ENCODE results near the gene IER5.

DNA sequence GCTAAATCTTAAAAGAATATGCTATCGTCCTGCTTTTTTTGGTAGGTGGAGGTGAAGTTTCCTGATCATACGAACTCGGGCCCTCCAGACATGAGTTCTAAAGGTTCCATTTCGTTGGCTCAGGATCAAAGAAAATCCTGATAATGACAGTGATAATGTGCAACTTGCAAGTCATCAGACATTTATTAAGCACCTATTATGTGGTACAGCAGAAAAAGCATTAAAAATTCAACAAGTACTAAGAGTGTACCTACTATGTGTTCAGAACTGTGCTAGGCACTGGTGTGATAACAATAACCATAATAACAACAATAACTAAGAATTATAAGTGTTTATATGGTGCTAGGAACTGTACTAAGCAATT, 3.9 kb upstream of the IER5 start:
- TF ChIP-seq POLR2AphosphoS5 (IDR thresholded peaks at IDR 0.05) (no peak), POLR2A (IDR thresholded peaks at IDR 0.05) (no peak), EP300 (IDR thresholded peaks at IDR 0.05) (no peak)

Data from gastroesophageal sphincter (tissue), 2 donors.